GM23338 (cell line): ENCODE data around the gene PLAGL1. TPM values are rescaled to one million over a fixed set of nuclear protein-coding genes. Genes with fewer than 3 reads are reported as not detected.

ENCODE experiments used
- ATAC-seq: fragments of 200-7000 bp; cut with Tn5 transposase; 3 replicates; pipeline ENCODE4 v1.9.1; 2020
- DNase-seq: peaks from one replicate; pipeline ENCODE4 v3.0.0-alpha.2; 2015; ENCODE audit warnings: low spot score
- H2AFZ ChIP-seq: fragments of 200-600 bp; sonication (generic); 2 replicates; pipeline ENCODE4 v1.8.0; 2016; ENCODE audit warnings: antibody characterized with exemption, mild to moderate bottlenecking, moderate library complexity
- H3F3A ChIP-seq: fragments of 200-600 bp; sonication (generic); replicated peaks from 2 replicates; pipeline ENCODE4 v1.8.0; 2017; ENCODE audit warnings: antibody characterized with exemption, mixed run types, low read depth
- H3K27ac ChIP-seq: fragments of 200-600 bp; sonication (generic); 2 replicates; pipeline ENCODE4 v1.6.1; 2016; ENCODE audit warnings: low read depth
- H3K27me3 ChIP-seq: fragments of 200-600 bp; sonication (generic); 2 replicates; pipeline ENCODE4 v1.8.0; 2016; ENCODE audit warnings: mild to moderate bottlenecking, mixed run types, moderate library complexity; ENCODE audit not compliant: insufficient read depth
- H3K36me3 ChIP-seq: fragments of 200-600 bp; sonication (generic); 2 replicates; pipeline ENCODE4 v1.8.0; 2016; ENCODE audit warnings: mild to moderate bottlenecking; ENCODE audit not compliant: insufficient read depth
- H3K4me1 ChIP-seq: fragments of 200-600 bp; sonication (generic); 2 replicates; pipeline ENCODE4 v1.8.0; 2016; ENCODE audit warnings: mild to moderate bottlenecking, moderate library complexity; ENCODE audit not compliant: insufficient read depth
- H3K4me2 ChIP-seq: fragments of 200-600 bp; sonication (generic); 2 replicates; pipeline ENCODE4 v1.7.1; 2017; ENCODE audit warnings: mixed run types
- H3K4me3 ChIP-seq: fragments of 200-600 bp; sonication (generic); 2 replicates; pipeline ENCODE4 v1.6.1; 2016; ENCODE audit warnings: mixed run types
- H3K79me2 ChIP-seq: fragments of 200-600 bp; sonication (generic); replicated peaks from 2 replicates; pipeline ENCODE4 v1.8.0; 2017; ENCODE audit warnings: mild to moderate bottlenecking; ENCODE audit not compliant: insufficient read depth
- H3K9me2 ChIP-seq: fragments of 200-600 bp; sonication (generic); 2 replicates; pipeline ENCODE4 v1.8.0; 2017; ENCODE audit not compliant: insufficient read depth
- H4K20me1 ChIP-seq: fragments of 200-600 bp; sonication (generic); replicated peaks from 2 replicates; pipeline ENCODE4 v1.8.0; 2017; ENCODE audit warnings: mild to moderate bottlenecking; ENCODE audit not compliant: insufficient read depth
- H3K27ac Mint-ChIP-seq: 2 replicates; pipeline ENCODE4 v1.8.0; 2020; ENCODE audit warnings: inconsistent platforms, mild to moderate bottlenecking, moderate library complexity, mixed read lengths
- H3K27me3 Mint-ChIP-seq: 3 replicates; pipeline ENCODE4 v1.8.0; 2022; ENCODE audit warnings: low read depth, mild to moderate bottlenecking, moderate library complexity, mixed read lengths, inconsistent platforms; ENCODE audit not compliant: insufficient read depth, poor library complexity
- H3K36me3 Mint-ChIP-seq: 3 replicates; pipeline ENCODE4 v1.8.0; 2021; ENCODE audit warnings: low read depth, mild to moderate bottlenecking, inconsistent platforms, moderate library complexity, mixed read lengths
- H3K4me1 Mint-ChIP-seq: 3 replicates; pipeline ENCODE4 v1.8.0; 2020; ENCODE audit warnings: mild to moderate bottlenecking, inconsistent platforms, mixed read lengths
- H3K4me3 Mint-ChIP-seq: 3 replicates; pipeline ENCODE4 v1.8.0; 2021; ENCODE audit warnings: moderate library complexity, mild to moderate bottlenecking, inconsistent platforms, mixed read lengths
- H3K9me3 Mint-ChIP-seq: 3 replicates; pipeline ENCODE4 v1.8.0; 2020; ENCODE audit warnings: moderate library complexity, mild to moderate bottlenecking, inconsistent platforms, mixed read lengths
- CREB1 ChIP-seq: fragments of 250-450 bp; sonication (Bioruptor Pico); IDR thresholded peaks from 2 replicates; pipeline ENCODE4 v1.5.0; 2020; ENCODE audit warnings: low read depth, mild to moderate bottlenecking, moderate library complexity
- CTCF ChIP-seq, 2 experiments: fragments of 200-600 bp in 1 of 2; sonication (generic) in 1 of 2; conservative IDR thresholded peaks; 2 replicates each; pipeline versions ENCODE4 v1.5.1 to v1.6.1; 2016 to 2017; ENCODE audit warnings: antibody characterized with exemption in 2 of 2, low read depth in 2 of 2, mild to moderate bottlenecking in 2 of 2, moderate library complexity in 1 of 2
- JUNB ChIP-seq: IDR thresholded peaks from one replicate; pipeline ENCODE4 v1.6.1; 2016; ENCODE audit warnings: antibody characterized with exemption; ENCODE audit not compliant: unreplicated experiment
- POLR2AphosphoS5 ChIP-seq: IDR thresholded peaks from 2 replicates; pipeline ENCODE4 v1.6.1; 2016; ENCODE audit warnings: antibody characterized with exemption, low read depth
- STAT1 ChIP-seq: IDR thresholded peaks from one replicate; pipeline ENCODE4 v1.6.1; 2016; ENCODE audit warnings: antibody characterized with exemption; ENCODE audit not compliant: unreplicated experiment
- ZNF114 ChIP-seq: fragments of 250-450 bp; sonication (Bioruptor Pico); IDR thresholded peaks from 2 replicates; pipeline ENCODE4 v1.5.0; 2020; ENCODE audit warnings: mild to moderate bottlenecking, moderate library complexity
- ZNF331 ChIP-seq: fragments of 250-450 bp; sonication (Bioruptor Pico); IDR thresholded peaks from 2 replicates; pipeline ENCODE4 v1.5.0; 2020; ENCODE audit warnings: low read depth, mild to moderate bottlenecking, moderate library complexity
- ZNF462 ChIP-seq: fragments of 250-450 bp; sonication (Bioruptor Pico); IDR thresholded peaks from 2 replicates; pipeline ENCODE4 v1.5.0; 2020; ENCODE audit warnings: mild to moderate bottlenecking, moderate library complexity
- polyA plus RNA-seq: library from polyadenylated mRNA; unstranded; fragments of >200 nt; fragmentation: Nextera tagmentation; extraction: Ambion mirVana; gene quantifications from 2 replicates; pipeline ENCODE4 v1.2.1, GENCODE V29; 2016
- total RNA-seq: library from RNA; depleted of rRNA; stranded (reverse); fragments of >200 nt; shearing (Covaris generic); gene quantifications from 2 replicates; pipeline ENCODE4 v1.2.3, GENCODE V29; 2014
- TF ChIP-seq, protein P1 (sequence below): IDR thresholded peaks from one replicate; pipeline ENCODE4 v1.6.1; 2018; ENCODE audit warnings: antibody characterized with exemption; ENCODE audit not compliant: unreplicated experiment

PLAGL1 gene
- total and polyA plus RNA-seq, 2 experiments from 2014 or later = 0.90 to 1.7 TPM

GRCh38 chr6:143955971-143956370 is 52.1 kb downstream of the PLAGL1 start (continued):
- TF ChIP-seq CTCF (conservative IDR thresholded peaks at IDR 0.05; ENCODE audit: low read depth in 2 of 2) = no peak
- TF ChIP-seq ZNF114 (CRISPR knock-in tag) = no peak
- TF ChIP-seq CREB1 = no peak
- TF ChIP-seq STAT1 = no peak
- TF ChIP-seq JUNB = no peak
- TF ChIP-seq, protein P1, sequence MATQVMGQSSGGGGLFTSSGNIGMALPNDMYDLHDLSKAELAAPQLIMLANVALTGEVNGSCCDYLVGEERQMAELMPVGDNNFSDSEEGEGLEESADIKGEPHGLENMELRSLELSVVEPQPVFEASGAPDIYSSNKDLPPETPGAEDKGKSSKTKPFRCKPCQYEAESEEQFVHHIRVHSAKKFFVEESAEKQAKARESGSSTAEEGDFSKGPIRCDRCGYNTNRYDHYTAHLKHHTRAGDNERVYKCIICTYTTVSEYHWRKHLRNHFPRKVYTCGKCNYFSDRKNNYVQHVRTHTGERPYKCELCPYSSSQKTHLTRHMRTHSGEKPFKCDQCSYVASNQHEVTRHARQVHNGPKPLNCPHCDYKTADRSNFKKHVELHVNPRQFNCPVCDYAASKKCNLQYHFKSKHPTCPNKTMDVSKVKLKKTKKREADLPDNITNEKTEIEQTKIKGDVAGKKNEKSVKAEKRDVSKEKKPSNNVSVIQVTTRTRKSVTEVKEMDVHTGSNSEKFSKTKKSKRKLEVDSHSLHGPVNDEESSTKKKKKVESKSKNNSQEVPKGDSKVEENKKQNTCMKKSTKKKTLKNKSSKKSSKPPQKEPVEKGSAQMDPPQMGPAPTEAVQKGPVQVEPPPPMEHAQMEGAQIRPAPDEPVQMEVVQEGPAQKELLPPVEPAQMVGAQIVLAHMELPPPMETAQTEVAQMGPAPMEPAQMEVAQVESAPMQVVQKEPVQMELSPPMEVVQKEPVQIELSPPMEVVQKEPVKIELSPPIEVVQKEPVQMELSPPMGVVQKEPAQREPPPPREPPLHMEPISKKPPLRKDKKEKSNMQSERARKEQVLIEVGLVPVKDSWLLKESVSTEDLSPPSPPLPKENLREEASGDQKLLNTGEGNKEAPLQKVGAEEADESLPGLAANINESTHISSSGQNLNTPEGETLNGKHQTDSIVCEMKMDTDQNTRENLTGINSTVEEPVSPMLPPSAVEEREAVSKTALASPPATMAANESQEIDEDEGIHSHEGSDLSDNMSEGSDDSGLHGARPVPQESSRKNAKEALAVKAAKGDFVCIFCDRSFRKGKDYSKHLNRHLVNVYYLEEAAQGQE = no peak
- no peak for TF ChIP-seq ZNF331 (CRISPR knock-in tag)

- Histone ChIP-seq H4K20me1 (no peaks in the 10 kb centered on the region), H3F3A (no peaks in the 10 kb centered on the region; the same call in 1 of the 2 replicates), H3K4me1 (peaks cover 30% of the 10 kb centered on the region), H3K79me2 (no peaks in the 10 kb centered on the region), H3K9me2 (0 out of 2 replicates have a peak, but pooled peaks cover 3% of the 10 kb centered on the region), H3K36me3 (no peaks in the 10 kb centered on the region), H3K27me3 (peaks cover 92% of the 10 kb centered on the region), H3K4me3 (no peak overlapping the region), H3K4me2 (no peak overlapping the region), H2AFZ (no peak overlapping the region), H3K27ac (no peak overlapping the region)
- peaks cover 18% of the 10 kb centered on the region for H3K4me1 Mint-ChIP-seq
- no peaks in the 10 kb centered on the region; the same call in 2 of the 3 replicates for H3K9me3 Mint-ChIP-seq
- no peak overlapping the region for H3K27ac Mint-ChIP-seq
- H3K27me3 Mint-ChIP-seq = peaks cover 19% of the 10 kb centered on the region
- H3K36me3 Mint-ChIP-seq = no peaks in the 10 kb centered on the region
- no peak overlapping the region for H3K4me3 Mint-ChIP-seq
- no peak for TF ChIP-seq ZNF462 (CRISPR knock-in tag)
- TF ChIP-seq ZNF331 (CRISPR knock-in tag) = no peak
- peak; percentile 46 to 69 for TF ChIP-seq CTCF (conservative IDR thresholded peaks at IDR 0.05; ENCODE audit: low read depth in 2 of 2)
- TF ChIP-seq POLR2AphosphoS5 = no peak
- no peak for DNase-seq
- ATAC-seq = peak; percentile 45
Measured at GRCh38 chr6:143953922-143954321, 54.1 kb downstream of the PLAGL1 start.
